HepG2 (cell line): ENCODE measurements around the gene SDC4. TPM values are rescaled to one million over a fixed set of nuclear protein-coding genes. Genes with fewer than 3 reads are reported as not detected.

Experiments used
- DNMT3B ChIP-seq: conservative IDR thresholded peaks from 2 replicates; pipeline ENCODE4 v1.6.1; 2016; ENCODE audit warnings: missing biosample characterization, control low read depth
- GTF2F1 ChIP-seq: fragments of 150-350 bp; IDR thresholded peaks from 2 replicates; pipeline ENCODE4 v1.6.1; 2014; ENCODE audit warnings: low read length
- HNRNPK ChIP-seq: fragments of 200-400 bp; formaldehyde crosslinking; IDR thresholded peaks from 2 replicates; pipeline ENCODE4 v1.6.1; 2018; ENCODE audit warnings: low read length, low read depth, moderate library complexity, mild to moderate bottlenecking; ENCODE audit not compliant: poor library complexity, severe bottlenecking
- SYNCRIP ChIP-seq: fragments of 200-400 bp; formaldehyde crosslinking; IDR thresholded peaks from 2 replicates; pipeline ENCODE4 v1.6.1; 2018; ENCODE audit warnings: mild to moderate bottlenecking, low read depth, low read length; ENCODE audit not compliant: insufficient read depth
- ZFP41 ChIP-seq: sonication (generic); formaldehyde crosslinking; IDR thresholded peaks from 2 replicates; pipeline ENCODE4 v1.4.0; 2020; ENCODE audit warnings: mild to moderate bottlenecking, missing genetic modification reagents, borderline replicate concordance
- ZNF44 ChIP-seq: sonication (generic); formaldehyde crosslinking; IDR thresholded peaks from 2 replicates; pipeline ENCODE4 v1.5.1; 2020; ENCODE audit warnings: mild to moderate bottlenecking, missing genetic modification reagents
- ZNF446 ChIP-seq: sonication (generic); formaldehyde crosslinking; IDR thresholded peaks from 2 replicates; pipeline ENCODE4 v1.5.0; 2020; ENCODE audit warnings: mild to moderate bottlenecking, missing genetic modification reagents
- ZNF776 ChIP-seq: sonication (generic); formaldehyde crosslinking; IDR thresholded peaks from 2 replicates; pipeline ENCODE4 v1.4.0; 2020; ENCODE audit warnings: mild to moderate bottlenecking, missing genetic modification reagents
- polyA plus RNA-seq, 8 experiments: library from polyadenylated mRNA; depleted of rRNA in 3 of 8; stranded (reverse) in 7 of 8; unstranded in 1 of 8; fragments of >200 nt; fragmentation: Illumina TruSeq in 4 of 8; extraction: Trizol in 4 of 8; gene quantifications; 2 replicates each; pipeline versions ENCODE4 v1.2.1 to v1.2.3, GENCODE V29; 2011 to 2016; ENCODE audit warnings: low read depth in 4 of 8, missing spikeins in 1 of 8, mixed read lengths in 1 of 8; ENCODE audit not compliant: insufficient read depth in 1 of 8
- total RNA-seq, 5 experiments: library from RNA; depleted of rRNA; stranded (reverse); fragments of >200 nt; fragmentation: Illumina TruSeq; extraction: Trizol; gene quantifications; 2 replicates each; pipeline ENCODE4 v1.2.3, GENCODE V29; 2016; ENCODE audit warnings: low read depth in 1 of 5
- TF ChIP-seq, protein P1 (sequence below): sonication (generic); formaldehyde crosslinking; IDR thresholded peaks from 2 replicates; pipeline ENCODE4 v1.4.0; 2020; ENCODE audit warnings: missing genetic modification reagents
- TF ChIP-seq, protein P2 (sequence below): sonication (generic); formaldehyde crosslinking; IDR thresholded peaks from 2 replicates; pipeline ENCODE4 v1.4.0; 2020; ENCODE audit warnings: mild to moderate bottlenecking, missing genetic modification reagents, borderline replicate concordance
- TF ChIP-seq, protein P3 (sequence below): sonication (generic); formaldehyde crosslinking; IDR thresholded peaks from 2 replicates; pipeline ENCODE4 v1.4.0; 2020; ENCODE audit warnings: missing genetic modification reagents, borderline replicate concordance
- TF ChIP-seq, protein P4 (sequence below): fragments of 450-650 bp; IDR thresholded peaks from 2 replicates; pipeline ENCODE4 v1.6.1; 2017
- TF ChIP-seq, protein P5 (sequence below): sonication (generic); formaldehyde crosslinking; IDR thresholded peaks from 2 replicates; pipeline ENCODE4 v1.4.0; 2020; ENCODE audit warnings: missing genetic modification reagents

The SDC4 gene
- total and polyA plus RNA-seq, 2 of the 13 experiments (the other 11 are each of a cell fraction or from before 2014, with no cell fraction given), result 49.0 to 65.1 TPM

DNA sequence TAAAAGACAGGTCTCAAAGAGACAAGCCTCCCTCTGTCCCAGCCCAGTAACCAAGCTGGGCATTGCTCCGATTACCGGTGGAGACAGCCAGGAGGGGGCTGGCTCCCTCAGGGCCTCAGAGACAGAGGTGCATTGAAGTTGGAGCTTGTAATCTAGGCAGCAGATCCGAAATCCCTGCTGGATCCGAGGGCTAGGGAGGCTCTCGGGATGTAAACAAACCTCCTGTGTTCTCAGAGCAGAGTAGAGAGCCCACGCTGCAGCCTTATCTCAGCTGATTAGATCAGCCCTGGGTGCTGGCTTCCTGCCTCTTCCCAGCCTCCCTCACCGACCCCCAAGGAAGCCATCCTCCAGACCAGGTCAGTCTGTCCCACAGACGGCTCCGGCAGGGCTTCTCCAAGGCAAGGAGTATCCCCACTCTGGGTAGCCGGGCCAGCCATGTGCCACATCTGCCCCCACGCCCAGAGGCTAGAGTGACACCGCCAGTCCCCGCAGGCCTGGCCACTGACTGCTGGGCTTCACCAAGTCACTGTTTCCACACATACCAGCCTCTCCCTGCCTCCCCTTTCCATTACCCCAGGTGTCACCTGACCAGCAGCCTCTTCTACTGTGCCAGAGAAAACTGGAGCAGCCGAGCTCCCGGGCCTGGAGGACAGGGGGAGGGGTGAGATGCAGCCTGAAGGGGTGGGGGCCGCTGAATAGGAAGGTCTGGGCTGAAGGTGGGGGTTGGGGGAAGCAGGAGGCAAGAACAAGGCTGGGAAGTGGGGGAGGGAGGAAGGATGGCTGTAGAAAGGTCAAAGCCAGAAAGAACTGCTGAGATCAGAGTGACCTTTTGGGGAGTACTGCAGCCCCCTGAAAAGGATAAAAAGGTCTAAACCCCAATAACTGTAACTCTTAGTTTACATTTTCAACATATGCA lies 6.0 kb downstream of the SDC4 start (continued):
- TF ChIP-seq, protein P1, sequence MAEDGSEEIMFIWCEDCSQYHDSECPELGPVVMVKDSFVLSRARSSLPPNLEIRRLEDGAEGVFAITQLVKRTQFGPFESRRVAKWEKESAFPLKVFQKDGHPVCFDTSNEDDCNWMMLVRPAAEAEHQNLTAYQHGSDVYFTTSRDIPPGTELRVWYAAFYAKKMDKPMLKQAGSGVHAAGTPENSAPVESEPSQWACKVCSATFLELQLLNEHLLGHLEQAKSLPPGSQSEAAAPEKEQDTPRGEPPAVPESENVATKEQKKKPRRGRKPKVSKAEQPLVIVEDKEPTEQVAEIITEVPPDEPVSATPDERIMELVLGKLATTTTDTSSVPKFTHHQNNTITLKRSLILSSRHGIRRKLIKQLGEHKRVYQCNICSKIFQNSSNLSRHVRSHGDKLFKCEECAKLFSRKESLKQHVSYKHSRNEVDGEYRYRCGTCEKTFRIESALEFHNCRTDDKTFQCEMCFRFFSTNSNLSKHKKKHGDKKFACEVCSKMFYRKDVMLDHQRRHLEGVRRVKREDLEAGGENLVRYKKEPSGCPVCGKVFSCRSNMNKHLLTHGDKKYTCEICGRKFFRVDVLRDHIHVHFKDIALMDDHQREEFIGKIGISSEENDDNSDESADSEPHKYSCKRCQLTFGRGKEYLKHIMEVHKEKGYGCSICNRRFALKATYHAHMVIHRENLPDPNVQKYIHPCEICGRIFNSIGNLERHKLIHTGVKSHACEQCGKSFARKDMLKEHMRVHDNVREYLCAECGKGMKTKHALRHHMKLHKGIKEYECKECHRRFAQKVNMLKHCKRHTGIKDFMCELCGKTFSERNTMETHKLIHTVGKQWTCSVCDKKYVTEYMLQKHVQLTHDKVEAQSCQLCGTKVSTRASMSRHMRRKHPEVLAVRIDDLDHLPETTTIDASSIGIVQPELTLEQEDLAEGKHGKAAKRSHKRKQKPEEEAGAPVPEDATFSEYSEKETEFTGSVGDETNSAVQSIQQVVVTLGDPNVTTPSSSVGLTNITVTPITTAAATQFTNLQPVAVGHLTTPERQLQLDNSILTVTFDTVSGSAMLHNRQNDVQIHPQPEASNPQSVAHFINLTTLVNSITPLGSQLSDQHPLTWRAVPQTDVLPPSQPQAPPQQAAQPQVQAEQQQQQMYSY (CRISPR knock-in tag), result peak; percentile 55
- TF ChIP-seq DNMT3B (CRISPR knock-in tag), result no peak; the same call in 1 of the 2 replicates
- 0 out of 2 replicates have a peak, but pooled peaks have one; percentile 36 for TF ChIP-seq ZNF446
- peak; percentile 45; the same call in 1 of the 2 replicates for TF ChIP-seq ZNF776
- TF ChIP-seq, protein P2, sequence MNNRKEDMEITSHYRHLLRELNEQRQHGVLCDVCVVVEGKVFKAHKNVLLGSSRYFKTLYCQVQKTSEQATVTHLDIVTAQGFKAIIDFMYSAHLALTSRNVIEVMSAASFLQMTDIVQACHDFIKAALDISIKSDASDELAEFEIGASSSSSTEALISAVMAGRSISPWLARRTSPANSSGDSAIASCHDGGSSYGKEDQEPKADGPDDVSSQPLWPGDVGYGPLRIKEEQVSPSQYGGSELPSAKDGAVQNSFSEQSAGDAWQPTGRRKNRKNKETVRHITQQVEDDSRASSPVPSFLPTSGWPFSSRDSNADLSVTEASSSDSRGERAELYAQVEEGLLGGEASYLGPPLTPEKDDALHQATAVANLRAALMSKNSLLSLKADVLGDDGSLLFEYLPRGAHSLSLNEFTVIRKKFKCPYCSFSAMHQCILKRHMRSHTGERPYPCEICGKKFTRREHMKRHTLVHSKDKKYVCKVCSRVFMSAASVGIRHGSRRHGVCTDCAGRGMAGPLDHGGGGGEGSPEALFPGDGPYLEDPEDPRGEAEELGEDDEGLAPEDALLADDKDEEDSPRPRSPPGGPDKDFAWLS (CRISPR knock-in tag), result 0 out of 2 replicates have a peak, but pooled peaks have one; percentile 81
- peak; percentile 4; the same call in 1 of the 2 replicates for TF ChIP-seq ZNF44
- TF ChIP-seq, protein P3, sequence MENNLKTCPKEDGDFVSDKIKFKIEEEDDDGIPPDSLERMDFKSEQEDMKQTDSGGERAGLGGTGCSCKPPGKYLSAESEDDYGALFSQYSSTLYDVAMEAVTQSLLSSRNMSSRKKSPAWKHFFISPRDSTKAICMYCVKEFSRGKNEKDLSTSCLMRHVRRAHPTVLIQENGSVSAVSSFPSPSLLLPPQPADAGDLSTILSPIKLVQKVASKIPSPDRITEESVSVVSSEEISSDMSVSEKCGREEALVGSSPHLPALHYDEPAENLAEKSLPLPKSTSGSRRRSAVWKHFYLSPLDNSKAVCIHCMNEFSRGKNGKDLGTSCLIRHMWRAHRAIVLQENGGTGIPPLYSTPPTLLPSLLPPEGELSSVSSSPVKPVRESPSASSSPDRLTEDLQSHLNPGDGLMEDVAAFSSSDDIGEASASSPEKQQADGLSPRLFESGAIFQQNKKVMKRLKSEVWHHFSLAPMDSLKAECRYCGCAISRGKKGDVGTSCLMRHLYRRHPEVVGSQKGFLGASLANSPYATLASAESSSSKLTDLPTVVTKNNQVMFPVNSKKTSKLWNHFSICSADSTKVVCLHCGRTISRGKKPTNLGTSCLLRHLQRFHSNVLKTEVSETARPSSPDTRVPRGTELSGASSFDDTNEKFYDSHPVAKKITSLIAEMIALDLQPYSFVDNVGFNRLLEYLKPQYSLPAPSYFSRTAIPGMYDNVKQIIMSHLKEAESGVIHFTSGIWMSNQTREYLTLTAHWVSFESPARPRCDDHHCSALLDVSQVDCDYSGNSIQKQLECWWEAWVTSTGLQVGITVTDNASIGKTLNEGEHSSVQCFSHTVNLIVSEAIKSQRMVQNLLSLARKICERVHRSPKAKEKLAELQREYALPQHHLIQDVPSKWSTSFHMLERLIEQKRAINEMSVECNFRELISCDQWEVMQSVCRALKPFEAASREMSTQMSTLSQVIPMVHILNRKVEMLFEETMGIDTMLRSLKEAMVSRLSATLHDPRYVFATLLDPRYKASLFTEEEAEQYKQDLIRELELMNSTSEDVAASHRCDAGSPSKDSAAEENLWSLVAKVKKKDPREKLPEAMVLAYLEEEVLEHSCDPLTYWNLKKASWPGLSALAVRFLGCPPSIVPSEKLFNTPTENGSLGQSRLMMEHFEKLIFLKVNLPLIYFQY (CRISPR knock-in tag), result no peak; the same call in 1 of the 2 replicates
- TF ChIP-seq, protein P4, sequence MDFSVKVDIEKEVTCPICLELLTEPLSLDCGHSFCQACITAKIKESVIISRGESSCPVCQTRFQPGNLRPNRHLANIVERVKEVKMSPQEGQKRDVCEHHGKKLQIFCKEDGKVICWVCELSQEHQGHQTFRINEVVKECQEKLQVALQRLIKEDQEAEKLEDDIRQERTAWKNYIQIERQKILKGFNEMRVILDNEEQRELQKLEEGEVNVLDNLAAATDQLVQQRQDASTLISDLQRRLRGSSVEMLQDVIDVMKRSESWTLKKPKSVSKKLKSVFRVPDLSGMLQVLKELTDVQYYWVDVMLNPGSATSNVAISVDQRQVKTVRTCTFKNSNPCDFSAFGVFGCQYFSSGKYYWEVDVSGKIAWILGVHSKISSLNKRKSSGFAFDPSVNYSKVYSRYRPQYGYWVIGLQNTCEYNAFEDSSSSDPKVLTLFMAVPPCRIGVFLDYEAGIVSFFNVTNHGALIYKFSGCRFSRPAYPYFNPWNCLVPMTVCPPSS, result no peak
- no peak for TF ChIP-seq GTF2F1
- no peak for TF ChIP-seq SYNCRIP
- TF ChIP-seq HNRNPK, result no peak
- TF ChIP-seq, protein P5, sequence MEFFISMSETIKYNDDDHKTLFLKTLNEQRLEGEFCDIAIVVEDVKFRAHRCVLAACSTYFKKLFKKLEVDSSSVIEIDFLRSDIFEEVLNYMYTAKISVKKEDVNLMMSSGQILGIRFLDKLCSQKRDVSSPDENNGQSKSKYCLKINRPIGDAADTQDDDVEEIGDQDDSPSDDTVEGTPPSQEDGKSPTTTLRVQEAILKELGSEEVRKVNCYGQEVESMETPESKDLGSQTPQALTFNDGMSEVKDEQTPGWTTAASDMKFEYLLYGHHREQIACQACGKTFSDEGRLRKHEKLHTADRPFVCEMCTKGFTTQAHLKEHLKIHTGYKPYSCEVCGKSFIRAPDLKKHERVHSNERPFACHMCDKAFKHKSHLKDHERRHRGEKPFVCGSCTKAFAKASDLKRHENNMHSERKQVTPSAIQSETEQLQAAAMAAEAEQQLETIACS (CRISPR knock-in tag), result no peak
- no peak for TF ChIP-seq ZFP41
